K562 (cell line): ENCODE measurements around the gene SRL. TPM values are rescaled to one million over a fixed set of nuclear protein-coding genes. Genes with fewer than 3 reads are reported as not detected.

Source experiments
- ATAC-seq: fragments of 200-7000 bp; cut with Tn5 transposase; 3 replicates; pipeline ENCODE4 v1.9.1; 2020; ENCODE audit warnings: moderate library complexity
- BruUV-seq: library from RNA; stranded (reverse); fragments of 400-500 nt; replicated peaks from 2 replicates; lab custom pipeline; 2021; lab: Mats Ljungman, UMichigan
- CTCF ChIA-PET: fragments of 300-600 bp; formaldehyde crosslinking; extraction: SDS; loops from one replicate; lab custom pipeline; 2021; ENCODE audit warnings: low intra/inter-chr PET ratio; lab: Yijun Ruan, JAX
- POLR2A ChIA-PET: fragments of 300-600, 350-650 bp; sonication (Branson Sonifier 250); formaldehyde crosslinking; extraction: SDS; loops from one replicate; lab custom pipeline; 2021; ENCODE audit warnings: antibody characterized with exemption, inconsistent platforms; lab: Yijun Ruan, JAX
- DNase-seq, 4 experiments: peaks; one replicate each; pipeline versions ENCODE4 v3.0.0 to v3.0.0-alpha.2; 2011 to 2018; ENCODE audit warnings: low spot score in 3 of 4, mixed read lengths in 3 of 4; ENCODE audit errors: extremely low read depth in 1 of 4
- FAIRE-seq: peaks from 2 replicates; lab custom pipeline; 2011; peaks lifted over from hg19 to GRCh38; lab: Jason Lieb, UNC
- H2AFZ ChIP-seq: 2 replicates; pipeline ENCODE4 v1.6.0; 2011; ENCODE audit warnings: low read depth, low read length, control low read depth, inconsistent platforms
- H3K27ac ChIP-seq: fragments of 200-600 bp; 3 replicates; pipeline ENCODE4 v1.8.0; 2011; ENCODE audit warnings: low read depth, mild to moderate bottlenecking, control low read depth, inconsistent platforms, low read length, moderate library complexity, mixed read lengths; ENCODE audit errors: extremely low read depth
- H3K27me3 ChIP-seq, 2 experiments: fragments of 300-600 bp in 1 of 2; 2 replicates in 1 of 2; 3 replicates in 1 of 2; pipeline versions ENCODE4 v1.6.0 to v1.8.0; 2011; ENCODE audit warnings: inconsistent platforms in 2 of 2, low read length in 2 of 2, mild to moderate bottlenecking in 1 of 2, mixed read lengths in 1 of 2, moderate library complexity in 1 of 2; ENCODE audit not compliant: control insufficient read depth in 2 of 2, insufficient read depth in 2 of 2
- H3K36me3 ChIP-seq: fragments of 300-600 bp; 3 replicates; pipeline ENCODE4 v1.8.0; 2011; ENCODE audit warnings: mild to moderate bottlenecking, low read length, inconsistent platforms; ENCODE audit not compliant: control insufficient read depth, insufficient read depth
- H3K4me1 ChIP-seq, 2 experiments: fragments of 200-600 bp in 1 of 2; replicated peaks in 1 of 2; 2 replicates in 1 of 2; 3 replicates in 1 of 2; pipeline versions ENCODE4 v1.5.1 to v1.8.0; 2011; ENCODE audit warnings: inconsistent platforms in 2 of 2, low read length in 2 of 2, mild to moderate bottlenecking in 1 of 2, mixed read lengths in 1 of 2, moderate library complexity in 1 of 2; ENCODE audit not compliant: control insufficient read depth in 2 of 2, insufficient read depth in 2 of 2
- H3K4me2 ChIP-seq: 2 replicates; pipeline ENCODE4 v1.6.1; 2011; ENCODE audit warnings: low read length, control low read depth, inconsistent platforms, mixed read lengths; ENCODE audit not compliant: insufficient read depth
- H3K4me3 ChIP-seq: fragments of 200-600 bp; sonication (generic), shearing (Covaris generic); 2 replicates; pipeline ENCODE4 v1.5.1; 2016; ENCODE audit warnings: control low read depth, inconsistent platforms
- H3K79me2 ChIP-seq: fragments of 200-600 bp; 3 replicates; pipeline ENCODE4 v1.8.0; 2011; ENCODE audit warnings: low read length, inconsistent platforms; ENCODE audit not compliant: control insufficient read depth, insufficient read depth
- H3K9ac ChIP-seq, 2 experiments: 2 replicates each; pipeline versions ENCODE4 v1.6.0 to v1.6.1; 2011; ENCODE audit warnings: low read depth in 2 of 2, low read length in 2 of 2, control low read depth in 1 of 2, inconsistent platforms in 1 of 2, mild to moderate bottlenecking in 1 of 2, mixed read lengths in 1 of 2; ENCODE audit not compliant: insufficient read depth in 1 of 2
- H3K9me1 ChIP-seq: one replicate; pipeline ENCODE4 v1.6.0; 2011; ENCODE audit warnings: inconsistent platforms, mild to moderate bottlenecking, low read length, moderate library complexity; ENCODE audit not compliant: control insufficient read depth, insufficient read depth
- H3K9me3 ChIP-seq: replicated peaks from 2 replicates; pipeline ENCODE4 v1.5.1; 2011; ENCODE audit warnings: low read depth, low read length, inconsistent platforms; ENCODE audit not compliant: control insufficient read depth, insufficient read depth
- H4K20me1 ChIP-seq: replicated peaks from 2 replicates; pipeline ENCODE4 v1.6.1; 2011; ENCODE audit warnings: low read length, inconsistent platforms, mixed read lengths; ENCODE audit not compliant: control insufficient read depth, insufficient read depth
- GABPB2 ChIP-seq: fragments of 250-450 bp; sonication (Bioruptor Pico); conservative IDR thresholded peaks from 2 replicates; pipeline ENCODE4 v1.5.1; 2021; ENCODE audit warnings: mild to moderate bottlenecking
- ZBTB11 ChIP-seq, 3 experiments: fragments of 200-800 bp in 1 of 3; fragments of 250-450 bp in 1 of 3; fragments of 450-650 bp in 1 of 3; sonication (Bioruptor Pico) in 1 of 3; sonication (Bioruptor generic) in 1 of 3; formaldehyde crosslinking in 1 of 3; IDR thresholded peaks; 2 replicates each; pipeline versions ENCODE4 v1.6.1 to v1.8.0; 2016 to 2022; ENCODE audit warnings: mild to moderate bottlenecking in 2 of 3, missing genetic modification characterization in 2 of 3, missing compliant biosample characterization in 1 of 3, moderate library complexity in 1 of 3
- WGBS: fragments of 100-300 bp; shearing (Covaris generic); methylation state at CpG from one replicate; pipeline ENCODE4 v1.1.6; 2016; ENCODE audit warnings: low coverage, mixed read lengths; ENCODE audit not compliant: insufficient coverage; ENCODE audit errors: missing lambda C conversion rate; 5-methylcytosine and 5-hydroxymethylcytosine counted together
- in situ Hi-C: fragments of 300-500 bp; cut with MboI; formaldehyde crosslinking; loops from 4 replicates; pipeline ENCODE4 v1.15.0; 2018; ENCODE audit warnings: inconsistent platforms, mixed read lengths
- intact Hi-C: fragments of 100-400 bp; cut with micrococcal nuclease; formaldehyde crosslinking; loops from 2 replicates; pipeline ENCODE4 v1.14.2; 2022
- polyA plus RNA-seq, 8 experiments: library from polyadenylated mRNA; depleted of rRNA in 4 of 8; stranded (reverse) in 5 of 8; unstranded in 3 of 8; fragments of >200 nt; fragmentation: Nextera tagmentation in 2 of 8; fragmentation: Illumina TruSeq in 1 of 8; extraction: Ambion mirVana in 2 of 8; extraction: Trizol in 1 of 8; gene quantifications; 2 replicates each; pipeline versions ENCODE4 v1.2.1 to v1.2.3, GENCODE V29; 2011 to 2014; ENCODE audit warnings: inconsistent platforms in 1 of 8, missing spikeins in 1 of 8
- total RNA-seq, 7 experiments: library from RNA; depleted of rRNA in 6 of 7; stranded (reverse); fragments of >200 nt in 6 of 7; fragmentation: Illumina TruSeq in 2 of 7; extraction: Trizol in 2 of 7; gene quantifications; 2 replicates each; pipeline versions ENCODE4 v1.2.1 to v1.2.3, GENCODE V29; 2011 to 2021; ENCODE audit warnings: low replicate concordance in 1 of 7

The SRL gene
- total and polyA plus RNA-seq, 9 of the 15 experiments (the other 6 are each of a cell fraction or from before 2014, with no cell fraction given) = 0.01 TPM; not detected in 8

- Histone ChIP-seq H3K9ac (no peak overlapping the region), H3K36me3 (no peaks in the 10 kb centered on the region), H3K9me1 (no peaks in the 10 kb centered on the region), H2AFZ (no peak overlapping the region), H3K9me3 (no peaks in the 10 kb centered on the region), H3K27me3 (peaks cover 12 to 30% of the 10 kb centered on the region in 2 experiments; a peak in 4 of 5 replicates), H3K4me1 (no peaks in the 10 kb centered on the region; a peak in 1 of 5 replicates), H3K27ac (no peak overlapping the region), H4K20me1 (no peaks in the 10 kb centered on the region), H3K4me3 (no peak overlapping the region), H3K4me2 (no peak overlapping the region), H3K79me2 (no peaks in the 10 kb centered on the region)
- WGBS = 6% methylated on average over 5 of the region's 5 CpGs
- DNase-seq (no peak), ATAC-seq (no peak), FAIRE-seq (no peak)
- in situ Hi-C loops = no loop called here
- BruUV-seq = no TSS peak
- ChIA-PET POLR2A (no interaction called here), CTCF (no interaction called here)
- intact Hi-C loops = no loop called here
- TF ChIP-seq ZBTB11 (CRISPR knock-in tag; IDR thresholded peaks at IDR 0.05) (peak in 1 of 3 experiments; percentile 39; a peak in 1 of 6 replicates), GABPB2 (CRISPR knock-in tag) (no peak)
Measured at GRCh38 chr16:4152267-4152666, 89.6 kb downstream of the SRL start.
